ENCODE results near the gene KRI1.

Gene KRI1

GRCh38 chr19:10565567-10566407 lies at the start of gene KRI1:
Gene KRI1, minus strand, starts transcription at chr19:10566010. Its CDS starts 11 bp downstream, at chr19:10565999.
- peak within 1 kb of the TSS; percentile 79 to 89 for H3K4me3 ChIP-seq (ENCODE audit: low read depth in 1 of 2, low read length in 2 of 2)
- no peaks in the 10 kb centered on the region for H3K27me3 ChIP-seq (ENCODE audit: control insufficient read depth in 1 of 2, insufficient read depth in 2 of 2, low read length in 2 of 2)
- no peaks in the 10 kb centered on the region for H3K9me3 ChIP-seq (ENCODE audit: low read length)
- peaks cover under 1% of the 10 kb centered on the region for H3K36me3 ChIP-seq (ENCODE audit: insufficient read depth, low read length)
- H3K9ac ChIP-seq (ENCODE audit: low read length): peak within 1 kb of the TSS; percentile 65
- peak within 1 kb of the TSS; percentile 95 for H3K27ac ChIP-seq (ENCODE audit: low read depth, low read length)
- H3K4me1 ChIP-seq (ENCODE audit: insufficient read depth, low read length): peaks cover 32% of the 10 kb centered on the region

GRCh38 chr19:10612499-10613119 lies 46.8 kb upstream of the KRI1 start:
- Histone ChIP-seq H3K4me1 (ENCODE audit: insufficient read depth, low read length) (no peaks in the 10 kb centered on the region), H3K9ac (ENCODE audit: low read length) (no peak overlapping the region), H3K4me3 (ENCODE audit: low read depth in 1 of 2, low read length in 2 of 2) (no peak overlapping the region)

GRCh38 chr19:10611907-10612306 lies 46.1 kb upstream of the KRI1 start:
- Histone ChIP-seq H3K9me3 (ENCODE audit: low read length) (no peaks in the 10 kb centered on the region), H3K4me1 (ENCODE audit: insufficient read depth, low read length) (no peaks in the 10 kb centered on the region), H3K27ac (ENCODE audit: low read depth, low read length) (no peak overlapping the region), H3K27me3 (ENCODE audit: control insufficient read depth in 1 of 2, insufficient read depth in 2 of 2, low read length in 2 of 2) (no peaks in the 10 kb centered on the region), H3K9ac (ENCODE audit: low read length) (no peak overlapping the region), H3K36me3 (ENCODE audit: insufficient read depth, low read length) (no peaks in the 10 kb centered on the region), H3K4me3 (ENCODE audit: low read depth in 1 of 2, low read length in 2 of 2) (no peak overlapping the region)

More at GRCh38 chr19:10612499-10613119, 46.8 kb upstream of the KRI1 start:
- no peak overlapping the region for H3K27ac ChIP-seq (ENCODE audit: low read depth, low read length)
- H3K36me3 ChIP-seq (ENCODE audit: insufficient read depth, low read length): no peaks in the 10 kb centered on the region
- H3K9me3 ChIP-seq (ENCODE audit: low read length): no peaks in the 10 kb centered on the region
- H3K27me3 ChIP-seq (ENCODE audit: control insufficient read depth in 1 of 2, insufficient read depth in 2 of 2, low read length in 2 of 2): no peaks in the 10 kb centered on the region

DNA sequence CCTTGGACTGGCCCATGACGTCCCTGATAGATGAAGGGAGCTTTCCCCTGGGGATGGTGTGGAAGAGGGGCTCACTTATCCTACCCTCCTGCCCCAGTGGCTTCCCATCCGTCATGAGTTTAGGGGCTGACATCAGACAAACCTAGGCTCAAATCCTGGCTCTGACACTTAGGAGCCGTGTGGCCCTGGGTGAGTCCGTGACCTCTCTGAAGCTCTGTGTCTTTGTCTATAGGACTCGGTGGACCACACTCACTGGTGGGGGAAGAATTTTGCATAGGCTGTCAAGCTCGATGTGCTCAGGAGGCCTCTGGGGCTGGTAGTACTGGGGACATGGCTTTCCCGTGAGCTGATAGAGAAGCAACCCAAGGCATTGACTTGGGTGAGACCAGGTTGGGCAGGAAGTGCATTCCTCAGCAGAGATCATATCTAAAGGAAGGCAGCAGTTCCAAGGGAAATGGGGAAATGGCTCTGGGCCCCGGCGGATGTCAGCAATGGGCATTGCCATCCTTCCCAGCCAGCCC lies 38.7 kb upstream of the KRI1 start:
- Histone ChIP-seq H3K4me3 (ENCODE audit: low read depth in 1 of 2, low read length in 2 of 2) (no peak overlapping the region), H3K9me3 (ENCODE audit: low read length) (no peaks in the 10 kb centered on the region), H3K27ac (ENCODE audit: low read depth, low read length) (no peak overlapping the region), H3K4me1 (ENCODE audit: insufficient read depth, low read length) (peaks cover 7% of the 10 kb centered on the region), H3K36me3 (ENCODE audit: insufficient read depth, low read length) (no peaks in the 10 kb centered on the region), H3K9ac (ENCODE audit: low read length) (no peak overlapping the region), H3K27me3 (ENCODE audit: control insufficient read depth in 1 of 2, insufficient read depth in 2 of 2, low read length in 2 of 2) (no peaks in the 10 kb centered on the region)

DNA sequence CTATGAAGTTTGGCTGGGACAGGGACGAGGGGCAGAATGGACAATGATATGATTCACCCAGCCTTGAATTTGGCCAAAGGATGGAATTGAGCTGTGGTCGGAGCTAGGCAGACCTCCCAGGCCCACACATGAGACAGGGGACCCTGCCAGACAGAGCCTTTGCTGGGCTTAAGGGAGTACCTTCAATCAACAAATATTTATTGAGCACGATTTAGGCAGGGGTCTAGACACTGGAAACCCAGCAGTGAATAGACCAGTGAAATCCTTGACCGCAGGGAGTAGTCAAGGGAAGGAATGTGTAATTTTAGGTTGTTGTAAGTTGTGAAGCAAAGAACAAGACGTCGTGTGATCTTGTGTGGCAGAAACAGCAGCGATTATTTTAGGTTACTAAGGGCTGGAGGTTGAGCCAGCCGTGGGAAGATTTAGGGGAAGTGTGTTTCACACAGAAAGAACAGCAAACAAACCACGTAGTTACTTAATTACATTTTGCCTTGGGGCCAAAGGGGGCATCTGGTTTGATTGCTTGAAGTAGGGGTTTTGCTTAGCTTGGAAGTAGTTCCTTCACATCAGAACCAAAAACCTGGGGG lies 38.2 kb upstream of the KRI1 start:
- Histone ChIP-seq H3K4me3 (ENCODE audit: low read depth in 1 of 2, low read length in 2 of 2) (peak overlapping the region; percentile 85 to 93), H3K36me3 (ENCODE audit: insufficient read depth, low read length) (no peaks in the 10 kb centered on the region), H3K9ac (ENCODE audit: low read length) (no peak overlapping the region), H3K27ac (ENCODE audit: low read depth, low read length) (no peak overlapping the region), H3K4me1 (ENCODE audit: insufficient read depth, low read length) (peaks cover 7% of the 10 kb centered on the region), H3K27me3 (ENCODE audit: control insufficient read depth in 1 of 2, insufficient read depth in 2 of 2, low read length in 2 of 2) (no peaks in the 10 kb centered on the region), H3K9me3 (ENCODE audit: low read length) (no peaks in the 10 kb centered on the region)

- peaks cover 7% of the 10 kb centered on the region for H3K4me1 ChIP-seq (ENCODE audit: insufficient read depth, low read length)
Observed at GRCh38 chr19:10603084-10603872, 37.5 kb upstream of the KRI1 start.

GRCh38 chr19:10602330-10603083 lies 36.7 kb upstream of the KRI1 start:
- Histone ChIP-seq H3K27me3 (ENCODE audit: control insufficient read depth in 1 of 2, insufficient read depth in 2 of 2, low read length in 2 of 2) (no peaks in the 10 kb centered on the region), H3K4me1 (ENCODE audit: insufficient read depth, low read length) (peaks cover 7% of the 10 kb centered on the region), H3K27ac (ENCODE audit: low read depth, low read length) (peak overlapping the region; percentile 77), H3K9ac (ENCODE audit: low read length) (peak overlapping the region; percentile 76), H3K9me3 (ENCODE audit: low read length) (no peaks in the 10 kb centered on the region), H3K36me3 (ENCODE audit: insufficient read depth, low read length) (no peaks in the 10 kb centered on the region), H3K4me3 (ENCODE audit: low read depth in 1 of 2, low read length in 2 of 2) (peak overlapping the region; percentile 85 to 93)

More at GRCh38 chr19:10603084-10603872, 37.5 kb upstream of the KRI1 start:
- Histone ChIP-seq H3K36me3 (ENCODE audit: insufficient read depth, low read length) (no peaks in the 10 kb centered on the region), H3K27ac (ENCODE audit: low read depth, low read length) (peak overlapping the region; percentile 77), H3K27me3 (ENCODE audit: control insufficient read depth in 1 of 2, insufficient read depth in 2 of 2, low read length in 2 of 2) (no peaks in the 10 kb centered on the region), H3K4me3 (ENCODE audit: low read depth in 1 of 2, low read length in 2 of 2) (peak overlapping the region; percentile 85 to 93), H3K9ac (ENCODE audit: low read length) (peak overlapping the region; percentile 76), H3K9me3 (ENCODE audit: low read length) (no peaks in the 10 kb centered on the region)

DNA sequence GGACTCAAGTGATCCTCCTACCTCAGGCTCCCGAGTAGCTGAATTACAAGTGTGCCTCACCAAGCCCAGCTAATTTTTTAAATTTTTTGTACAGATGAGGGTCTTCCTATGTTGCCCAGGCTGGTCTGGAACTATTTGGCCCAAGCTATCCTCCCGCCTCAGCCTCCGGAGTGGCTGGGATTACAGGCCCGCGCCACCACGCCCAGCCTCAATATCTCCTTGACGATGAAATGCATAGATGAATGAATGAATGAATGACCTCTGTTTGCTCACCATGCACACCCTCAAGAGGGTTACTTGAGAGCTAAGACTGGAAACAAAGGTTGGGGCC lies 36.2 kb upstream of the KRI1 start:
- peak overlapping the region in 1 of 2 donors; percentile 93 for H3K4me3 ChIP-seq (ENCODE audit: low read depth in 1 of 2, low read length in 2 of 2)
- no peaks in the 10 kb centered on the region for H3K27me3 ChIP-seq (ENCODE audit: control insufficient read depth in 1 of 2, insufficient read depth in 2 of 2, low read length in 2 of 2)
- H3K27ac ChIP-seq (ENCODE audit: low read depth, low read length): no peak overlapping the region
- H3K9me3 ChIP-seq (ENCODE audit: low read length): no peaks in the 10 kb centered on the region
- H3K4me1 ChIP-seq (ENCODE audit: insufficient read depth, low read length): peaks cover 7% of the 10 kb centered on the region
- no peak overlapping the region for H3K9ac ChIP-seq (ENCODE audit: low read length)
- no peaks in the 10 kb centered on the region for H3K36me3 ChIP-seq (ENCODE audit: insufficient read depth, low read length)

DNA sequence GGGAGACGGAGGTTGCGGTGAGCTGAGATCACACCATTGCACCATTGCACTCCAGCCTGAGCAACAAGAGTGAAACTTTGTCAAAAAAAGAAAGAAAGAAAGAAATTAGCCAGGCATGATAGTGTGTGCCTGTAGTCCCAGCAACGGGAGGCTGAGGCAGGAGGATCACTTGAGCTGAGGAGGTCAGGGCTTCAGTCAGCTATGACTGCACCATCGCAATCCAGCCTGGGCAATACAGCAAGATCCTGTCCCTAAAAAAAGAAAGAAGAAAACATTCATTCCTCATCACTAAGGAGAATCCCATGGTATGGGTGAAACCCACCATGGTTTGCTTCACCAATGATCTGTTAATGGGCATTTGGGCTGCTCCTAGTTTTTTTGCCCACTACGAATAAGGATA lies 34.3 kb upstream of the KRI1 start:
- Histone ChIP-seq H3K36me3 (ENCODE audit: insufficient read depth, low read length) (no peaks in the 10 kb centered on the region), H3K4me3 (ENCODE audit: low read depth in 1 of 2, low read length in 2 of 2) (no peak overlapping the region), H3K9me3 (ENCODE audit: low read length) (no peaks in the 10 kb centered on the region), H3K9ac (ENCODE audit: low read length) (no peak overlapping the region), H3K27ac (ENCODE audit: low read depth, low read length) (no peak overlapping the region), H3K4me1 (ENCODE audit: insufficient read depth, low read length) (peaks cover 7% of the 10 kb centered on the region), H3K27me3 (ENCODE audit: control insufficient read depth in 1 of 2, insufficient read depth in 2 of 2, low read length in 2 of 2) (no peaks in the 10 kb centered on the region)

GRCh38 chr19:10593820-10594637 lies 28.2 kb upstream of the KRI1 start:
- Histone ChIP-seq H3K27me3 (ENCODE audit: control insufficient read depth in 1 of 2, insufficient read depth in 2 of 2, low read length in 2 of 2) (no peaks in the 10 kb centered on the region), H3K9ac (ENCODE audit: low read length) (no peak overlapping the region), H3K27ac (ENCODE audit: low read depth, low read length) (no peak overlapping the region), H3K36me3 (ENCODE audit: insufficient read depth, low read length) (no peaks in the 10 kb centered on the region), H3K4me3 (ENCODE audit: low read depth in 1 of 2, low read length in 2 of 2) (no peak overlapping the region), H3K9me3 (ENCODE audit: low read length) (no peaks in the 10 kb centered on the region), H3K4me1 (ENCODE audit: insufficient read depth, low read length) (no peaks in the 10 kb centered on the region)
